ENCODE data around the gene FHOD3.
A peak's percentile ranks its signal among the peaks of the same experiment; 100 is the strongest.

The FHOD3 gene

GRCh38 chr18:36281936-36282335 lies 15.6 kb upstream of the FHOD3 start:
- no peaks in the 10 kb centered on the region for H3K36me3 ChIP-seq (ENCODE audit: control insufficient read depth in 4 of 4, insufficient read depth in 4 of 4, low read length in 3 of 4)
- POLR2A ChIA-PET, result no interaction called here
- peaks cover 2 to 10% (median 4%) of the 10 kb centered on the region in 5 experiments for H3K27me3 ChIP-seq (replicated peaks in 2 of 5; ENCODE audit: control insufficient read depth in 4 of 5, insufficient read depth in 5 of 5, low read length in 4 of 5)
- no peak overlapping the region for H3K27ac ChIP-seq (ENCODE audit: insufficient read depth in 1 of 2, low read depth in 1 of 2, low read length in 2 of 2, poor library complexity in 1 of 2, severe bottlenecking in 2 of 2)
- no peaks in the 10 kb centered on the region for H3K4me1 ChIP-seq (ENCODE audit: control extremely low read depth in 1 of 4, control insufficient read depth in 4 of 4, insufficient read depth in 4 of 4, low read length in 3 of 4)
- DNase-seq, result no peak
- H3K4me3 ChIP-seq (ENCODE audit: control insufficient read depth in 1 of 7, extremely low read depth in 1 of 7, insufficient read depth in 4 of 7, low read depth in 2 of 7, low read length in 6 of 7), result no peak overlapping the region
- WGBS (ENCODE audit: insufficient coverage), result 38% methylated on average over 1 of the region's 3 CpGs
- CTCF ChIA-PET, result interaction anchor here (1.1 to 4.3 kb wide), 7 partner anchors 10 to 522 kb away, joined by 3 to 18 read pairs (median 4); no protein-coding TSS in a partner anchor
- H3K9me3 ChIP-seq (ENCODE audit: control extremely low read depth in 1 of 5, control insufficient read depth in 4 of 5, insufficient read depth in 2 of 5, low read depth in 1 of 5, low read length in 4 of 5), result peaks cover 0 to 2% (median 0%) of the 10 kb centered on the region in 5 experiments

GRCh38 chr18:36283448-36283847 lies 14.1 kb upstream of the FHOD3 start:
- no peaks in the 10 kb centered on the region for H3K4me1 ChIP-seq (ENCODE audit: control extremely low read depth in 1 of 4, control insufficient read depth in 4 of 4, insufficient read depth in 4 of 4, low read length in 3 of 4)
- ChIA-PET CTCF (interaction anchor here (1.1 to 5.7 kb wide), 15 partner anchors 8 to 528 kb away, joined by 3 to 38 read pairs (median 7); no protein-coding TSS in a partner anchor), POLR2A (no interaction called here)
- no peak overlapping the region for H3K4me3 ChIP-seq (ENCODE audit: control insufficient read depth in 1 of 7, extremely low read depth in 1 of 7, insufficient read depth in 4 of 7, low read depth in 2 of 7, low read length in 6 of 7)
- no peaks in the 10 kb centered on the region for H3K36me3 ChIP-seq (ENCODE audit: control insufficient read depth in 4 of 4, insufficient read depth in 4 of 4, low read length in 3 of 4)
- 95% methylated on average over 6 of the region's 6 CpGs for WGBS (ENCODE audit: insufficient coverage)
- H3K27me3 ChIP-seq (replicated peaks in 2 of 5; ENCODE audit: control insufficient read depth in 4 of 5, insufficient read depth in 5 of 5, low read length in 4 of 5), result peaks cover 2 to 10% (median 4%) of the 10 kb centered on the region in 5 experiments
- peaks cover 0 to 2% (median 0%) of the 10 kb centered on the region in 5 experiments for H3K9me3 ChIP-seq (ENCODE audit: control extremely low read depth in 1 of 5, control insufficient read depth in 4 of 5, insufficient read depth in 2 of 5, low read depth in 1 of 5, low read length in 4 of 5)
- H3K27ac ChIP-seq (ENCODE audit: insufficient read depth in 1 of 2, low read depth in 1 of 2, low read length in 2 of 2, poor library complexity in 1 of 2, severe bottlenecking in 2 of 2), result no peak overlapping the region
- no peak for DNase-seq

GRCh38 chr18:36284268-36284667 lies 13.2 kb upstream of the FHOD3 start:
- no peaks in the 10 kb centered on the region for H3K36me3 ChIP-seq (ENCODE audit: control insufficient read depth in 4 of 4, insufficient read depth in 4 of 4, low read length in 3 of 4)
- DNase-seq, result no peak
- H3K9me3 ChIP-seq (ENCODE audit: control extremely low read depth in 1 of 5, control insufficient read depth in 4 of 5, insufficient read depth in 2 of 5, low read depth in 1 of 5, low read length in 4 of 5), result peaks cover 0 to 7% (median 0%) of the 10 kb centered on the region in 5 experiments
- no peak overlapping the region for H3K27ac ChIP-seq (ENCODE audit: insufficient read depth in 1 of 2, low read depth in 1 of 2, low read length in 2 of 2, poor library complexity in 1 of 2, severe bottlenecking in 2 of 2)
- no peak overlapping the region for H3K4me3 ChIP-seq (ENCODE audit: control insufficient read depth in 1 of 7, extremely low read depth in 1 of 7, insufficient read depth in 4 of 7, low read depth in 2 of 7, low read length in 6 of 7)
- H3K27me3 ChIP-seq (replicated peaks in 2 of 5; ENCODE audit: control insufficient read depth in 4 of 5, insufficient read depth in 5 of 5, low read length in 4 of 5), result peaks cover 0 to 7% (median 3%) of the 10 kb centered on the region in 5 experiments
- ChIA-PET CTCF (interaction anchor here (1.0 to 5.7 kb wide), 15 partner anchors 9 to 529 kb away, joined by 3 to 38 read pairs (median 7); no protein-coding TSS in a partner anchor), POLR2A (interaction anchor here (0.6 kb wide), 1 partner anchor 11 kb away, joined by 3 read pairs; no protein-coding TSS in a partner anchor)
- no peaks in the 10 kb centered on the region for H3K4me1 ChIP-seq (ENCODE audit: control extremely low read depth in 1 of 4, control insufficient read depth in 4 of 4, insufficient read depth in 4 of 4, low read length in 3 of 4)
- 91% methylated on average over 4 of the region's 4 CpGs for WGBS (ENCODE audit: insufficient coverage)

- Histone ChIP-seq H3K4me1 (ENCODE audit: control extremely low read depth in 1 of 4, control insufficient read depth in 4 of 4, insufficient read depth in 4 of 4, low read length in 3 of 4) (no peaks in the 10 kb centered on the region), H3K27ac (ENCODE audit: insufficient read depth in 1 of 2, low read depth in 1 of 2, low read length in 2 of 2, poor library complexity in 1 of 2, severe bottlenecking in 2 of 2) (no peak overlapping the region), H3K36me3 (ENCODE audit: control insufficient read depth in 4 of 4, insufficient read depth in 4 of 4, low read length in 3 of 4) (no peaks in the 10 kb centered on the region), H3K27me3 (replicated peaks in 2 of 5; ENCODE audit: control insufficient read depth in 4 of 5, insufficient read depth in 5 of 5, low read length in 4 of 5) (peaks cover 0 to 7% (median 3%) of the 10 kb centered on the region in 5 experiments), H3K4me3 (ENCODE audit: control insufficient read depth in 1 of 7, extremely low read depth in 1 of 7, insufficient read depth in 4 of 7, low read depth in 2 of 7, low read length in 6 of 7) (no peak overlapping the region), H3K9me3 (ENCODE audit: control extremely low read depth in 1 of 5, control insufficient read depth in 4 of 5, insufficient read depth in 2 of 5, low read depth in 1 of 5, low read length in 4 of 5) (peaks cover 0 to 9% (median 0%) of the 10 kb centered on the region in 5 experiments)
- 0% methylated on average over 2 of the region's 6 CpGs for WGBS (ENCODE audit: insufficient coverage)
- DNase-seq, result peak; percentile 65 to 82 (median 75)
- CTCF ChIA-PET, result interaction anchor here (1.0 to 5.7 kb wide), 14 partner anchors 9 to 529 kb away, joined by 3 to 38 read pairs (median 7); no protein-coding TSS in a partner anchor
- POLR2A ChIA-PET, result no interaction called here
Measured at GRCh38 chr18:36284671-36285295, 12.7 kb upstream of the FHOD3 start.

GRCh38 chr18:36287653-36288052 lies 9.9 kb upstream of the FHOD3 start:
- Histone ChIP-seq H3K9me3 (ENCODE audit: control extremely low read depth in 1 of 5, control insufficient read depth in 4 of 5, insufficient read depth in 2 of 5, low read depth in 1 of 5, low read length in 4 of 5) (peaks cover 0 to 9% (median 0%) of the 10 kb centered on the region in 5 experiments), H3K27ac (ENCODE audit: insufficient read depth in 1 of 2, low read depth in 1 of 2, low read length in 2 of 2, poor library complexity in 1 of 2, severe bottlenecking in 2 of 2) (no peak overlapping the region), H3K27me3 (replicated peaks in 2 of 5; ENCODE audit: control insufficient read depth in 4 of 5, insufficient read depth in 5 of 5, low read length in 4 of 5) (peaks cover 0 to 6% (median 3%) of the 10 kb centered on the region in 5 experiments), H3K4me3 (ENCODE audit: control insufficient read depth in 1 of 7, extremely low read depth in 1 of 7, insufficient read depth in 4 of 7, low read depth in 2 of 7, low read length in 6 of 7) (no peak overlapping the region), H3K4me1 (ENCODE audit: control extremely low read depth in 1 of 4, control insufficient read depth in 4 of 4, insufficient read depth in 4 of 4, low read length in 3 of 4) (no peaks in the 10 kb centered on the region), H3K36me3 (ENCODE audit: control insufficient read depth in 4 of 4, insufficient read depth in 4 of 4, low read length in 3 of 4) (no peaks in the 10 kb centered on the region)
- CTCF ChIA-PET, result interaction anchor here (5.0 to 5.7 kb wide), 2 partner anchors 189 to 193 kb away, joined by 34 to 38 read pairs; no protein-coding TSS in a partner anchor
- 88% methylated on average over 2 of the region's 2 CpGs for WGBS (ENCODE audit: insufficient coverage)
- POLR2A ChIA-PET, result no interaction called here
- no peak for DNase-seq

GRCh38 chr18:36288689-36289088 lies 8.8 kb upstream of the FHOD3 start:
- POLR2A ChIA-PET, result no interaction called here
- no peak overlapping the region for H3K27ac ChIP-seq (ENCODE audit: insufficient read depth in 1 of 2, low read depth in 1 of 2, low read length in 2 of 2, poor library complexity in 1 of 2, severe bottlenecking in 2 of 2)
- peaks cover 0 to 11% (median 0%) of the 10 kb centered on the region in 5 experiments for H3K9me3 ChIP-seq (ENCODE audit: control extremely low read depth in 1 of 5, control insufficient read depth in 4 of 5, insufficient read depth in 2 of 5, low read depth in 1 of 5, low read length in 4 of 5)
- H3K27me3 ChIP-seq (replicated peaks in 2 of 5; ENCODE audit: control insufficient read depth in 4 of 5, insufficient read depth in 5 of 5, low read length in 4 of 5), result peaks cover under 1 to 10% (median 7%) of the 10 kb centered on the region in 5 experiments
- no peak overlapping the region for H3K4me3 ChIP-seq (ENCODE audit: control insufficient read depth in 1 of 7, extremely low read depth in 1 of 7, insufficient read depth in 4 of 7, low read depth in 2 of 7, low read length in 6 of 7)
- CTCF ChIA-PET, result no interaction called here
- DNase-seq, result no peak
- H3K36me3 ChIP-seq (ENCODE audit: control insufficient read depth in 4 of 4, insufficient read depth in 4 of 4, low read length in 3 of 4), result no peaks in the 10 kb centered on the region
- no peaks in the 10 kb centered on the region for H3K4me1 ChIP-seq (ENCODE audit: control extremely low read depth in 1 of 4, control insufficient read depth in 4 of 4, insufficient read depth in 4 of 4, low read length in 3 of 4)

- Histone ChIP-seq H3K4me1 (ENCODE audit: control extremely low read depth in 1 of 4, control insufficient read depth in 4 of 4, insufficient read depth in 4 of 4, low read length in 3 of 4) (peaks cover 0 to 18% (median 12%) of the 10 kb centered on the region in 4 experiments), H3K4me3 (ENCODE audit: control insufficient read depth in 1 of 7, extremely low read depth in 1 of 7, insufficient read depth in 4 of 7, low read depth in 2 of 7, low read length in 6 of 7) (no peak overlapping the region), H3K36me3 (ENCODE audit: control insufficient read depth in 4 of 4, insufficient read depth in 4 of 4, low read length in 3 of 4) (no peaks in the 10 kb centered on the region), H3K27me3 (replicated peaks in 2 of 5; ENCODE audit: control insufficient read depth in 4 of 5, insufficient read depth in 5 of 5, low read length in 4 of 5) (peaks cover 12 to 60% (median 20%) of the 10 kb centered on the region in 5 experiments), H3K27ac (ENCODE audit: insufficient read depth in 1 of 2, low read depth in 1 of 2, low read length in 2 of 2, poor library complexity in 1 of 2, severe bottlenecking in 2 of 2) (no peak overlapping the region), H3K9me3 (ENCODE audit: control extremely low read depth in 1 of 5, control insufficient read depth in 4 of 5, insufficient read depth in 2 of 5, low read depth in 1 of 5, low read length in 4 of 5) (peaks cover 0 to 7% (median 2%) of the 10 kb centered on the region in 5 experiments)
- ChIA-PET POLR2A (no interaction called here), CTCF (interaction anchor here (1.6 to 1.8 kb wide), 2 partner anchors 8 to 10 kb away, joined by 4 to 7 read pairs; no protein-coding TSS in a partner anchor)
- WGBS (ENCODE audit: insufficient coverage), result 80% methylated on average over 1 of the region's 1 CpG
- no peak for DNase-seq
Measured at GRCh38 chr18:36294031-36294430, 3.5 kb upstream of the FHOD3 start.

All from common myeloid progenitor, CD34-positive (primary cell).